PC-3 (cell line): ENCODE measurements around the gene TOLLIP. TPM values are rescaled to one million over a fixed set of nuclear protein-coding genes. Genes with fewer than 3 reads are reported as not detected.
"Not testable (repeated sequence)": the region's sequence is repeated elsewhere in the genome, so short reads cannot be mapped to it uniquely, and the experiment has no call there.

Experiments
- ATAC-seq: fragments of 200-7000 bp; cut with Tn5 transposase; 2 replicates; pipeline ENCODE4 v1.9.1; 2020; ENCODE audit warnings: mild to moderate bottlenecking, moderate library complexity
- Bru-seq: library from RNA; stranded (reverse); fragments of 400-500 nt; gene quantifications from one replicate; lab custom pipeline; 2021; lab: Mats Ljungman, UMichigan
- BruChase-seq, 2 experiments: library from RNA; stranded (reverse); fragments of 400-500 nt; gene quantifications; one replicate each; lab custom pipeline; 2021; lab: Mats Ljungman, UMichigan
- BruUV-seq: library from RNA; stranded (reverse); fragments of 400-500 nt; replicated peaks from 2 replicates; lab custom pipeline; 2021; lab: Mats Ljungman, UMichigan
- CTCF ChIA-PET: fragments of 300-600 bp; sonication (Branson Sonifier 250); formaldehyde crosslinking; loops from one replicate; lab custom pipeline; 2022; ENCODE audit warnings: antibody characterized with exemption; lab: Charles Lee
- POLR2A ChIA-PET: fragments of 300-600 bp; sonication (Branson Sonifier 250); formaldehyde crosslinking; loops from one replicate; lab custom pipeline; 2022; ENCODE audit warnings: antibody characterized with exemption; ENCODE audit not compliant: unreplicated experiment; lab: Charles Lee
- DNase-seq: peaks from one replicate; pipeline ENCODE4 v3.0.0-alpha.2; 2015
- H2AFZ ChIP-seq: fragments of 300-600 bp; sonication (generic); 2 replicates; pipeline ENCODE4 v1.6.0; 2016; ENCODE audit warnings: antibody characterized with exemption, low read length
- H3F3A ChIP-seq: fragments of 300-600 bp; sonication (generic); one replicate; pipeline ENCODE4 v1.6.0; 2017; ENCODE audit warnings: antibody characterized with exemption, low read length, control low read depth, mild to moderate bottlenecking; ENCODE audit not compliant: unreplicated experiment
- H3K27ac ChIP-seq: fragments of 300-600 bp; sonication (generic); 2 replicates; pipeline ENCODE4 v1.5.1; 2016; ENCODE audit warnings: mild to moderate bottlenecking, low read length
- H3K27me3 ChIP-seq: fragments of 300-600 bp; sonication (generic); 2 replicates; pipeline ENCODE4 v1.6.1; 2016; ENCODE audit warnings: low read length, mixed read lengths
- H3K36me3 ChIP-seq: fragments of 300-600 bp; sonication (generic); 2 replicates; pipeline ENCODE4 v1.6.1; 2016; ENCODE audit warnings: low read depth, mixed run types, low read length, mixed read lengths
- H3K4me1 ChIP-seq: fragments of 300-600 bp; sonication (generic); 2 replicates; pipeline ENCODE4 v1.5.1; 2016; ENCODE audit warnings: low read length; ENCODE audit not compliant: insufficient read depth
- H3K4me2 ChIP-seq: fragments of 300-600 bp; sonication (generic); 2 replicates; pipeline ENCODE4 v1.6.0; 2016; ENCODE audit warnings: low read length
- H3K4me3 ChIP-seq: fragments of 300-600 bp; sonication (generic); 2 replicates; pipeline ENCODE4 v1.5.1; 2016; ENCODE audit warnings: mild to moderate bottlenecking, low read length, mixed read lengths
- H3K79me2 ChIP-seq: fragments of 300-600 bp; sonication (generic); 2 replicates; pipeline ENCODE4 v1.6.1; 2017; ENCODE audit warnings: low read length, mixed read lengths
- H3K9ac ChIP-seq: fragments of 300-600 bp; sonication (generic); 2 replicates; pipeline ENCODE4 v1.6.0; 2016; ENCODE audit warnings: mild to moderate bottlenecking, low read length
- H3K9me2 ChIP-seq: fragments of 300-600 bp; sonication (generic); replicated peaks from 2 replicates; pipeline ENCODE4 v1.6.1; 2016; ENCODE audit warnings: mixed run types, low read length, mixed read lengths
- H3K9me3 ChIP-seq: fragments of 300-600 bp; sonication (generic); 2 replicates; pipeline ENCODE4 v1.6.1; 2016; ENCODE audit warnings: low read length, mixed read lengths
- H4K20me1 ChIP-seq: fragments of 300-600 bp; sonication (generic); 2 replicates; pipeline ENCODE4 v1.6.1; 2016; ENCODE audit warnings: low read length, mixed read lengths
- EZH2 ChIP-seq: fragments of 300-600 bp; sonication (generic); IDR thresholded peaks from one replicate; pipeline ENCODE4 v1.6.1; 2017; ENCODE audit warnings: antibody characterized with exemption, mild to moderate bottlenecking, low read length; ENCODE audit not compliant: unreplicated experiment
- EZH2phosphoT487 ChIP-seq: fragments of 300-600 bp; sonication (generic); IDR thresholded peaks from 2 replicates; pipeline ENCODE4 v1.6.1; 2018; ENCODE audit warnings: mild to moderate bottlenecking, antibody characterized with exemption, low read length, borderline replicate concordance
- intact Hi-C: fragments of 100-400 bp; cut with micrococcal nuclease; formaldehyde crosslinking; loops from 2 replicates; pipeline ENCODE4 v1.9.0; 2023
- long read RNA-seq: library from polyadenylated mRNA; unstranded; transcript quantifications from one replicate; pipeline ENCODE4 v2.0.0, GENCODE V29; 2021; ENCODE audit not compliant: unreplicated experiment
- total RNA-seq: library from RNA; depleted of rRNA; stranded (reverse); fragments of >200 nt; gene quantifications from 2 replicates; pipeline ENCODE4 v1.2.3, GENCODE V29; 2014; rRNA removed
- TF ChIP-seq, protein P1 (sequence below): fragments of 300-600 bp; sonication (generic); conservative IDR thresholded peaks from 2 replicates; pipeline ENCODE4 v1.5.1; 2017; ENCODE audit warnings: antibody characterized with exemption, low read depth, mild to moderate bottlenecking, low read length

TOLLIP gene
- total RNA-seq, result 36.1 and 43.2 TPM in 2 replicates
- Bru-seq, nascent RNA, result percentile 73 among the genes with signal in this experiment
- BruChase-seq, experiment 1, labeled RNA remaining after a 6-hour chase, result percentile 89 among the genes with signal in this experiment
- percentile 87 among the genes with signal in this experiment for BruChase-seq, experiment 2, labeled RNA remaining after a 2-hour chase
- long read RNA-seq, transcript TOLLIP-211 (5 exons, 684 nt), result minor isoform, 5 of 375 reads
- long read RNA-seq, transcript TOLLIP-202 (6 exons, 3,617 nt), result major isoform, 191 of 375 reads
- long read RNA-seq, partial matches to known transcripts, result 62 of 375 reads
- long read RNA-seq, other reads (novel, unspliced or antisense), result 116 of 375 reads

DNA sequence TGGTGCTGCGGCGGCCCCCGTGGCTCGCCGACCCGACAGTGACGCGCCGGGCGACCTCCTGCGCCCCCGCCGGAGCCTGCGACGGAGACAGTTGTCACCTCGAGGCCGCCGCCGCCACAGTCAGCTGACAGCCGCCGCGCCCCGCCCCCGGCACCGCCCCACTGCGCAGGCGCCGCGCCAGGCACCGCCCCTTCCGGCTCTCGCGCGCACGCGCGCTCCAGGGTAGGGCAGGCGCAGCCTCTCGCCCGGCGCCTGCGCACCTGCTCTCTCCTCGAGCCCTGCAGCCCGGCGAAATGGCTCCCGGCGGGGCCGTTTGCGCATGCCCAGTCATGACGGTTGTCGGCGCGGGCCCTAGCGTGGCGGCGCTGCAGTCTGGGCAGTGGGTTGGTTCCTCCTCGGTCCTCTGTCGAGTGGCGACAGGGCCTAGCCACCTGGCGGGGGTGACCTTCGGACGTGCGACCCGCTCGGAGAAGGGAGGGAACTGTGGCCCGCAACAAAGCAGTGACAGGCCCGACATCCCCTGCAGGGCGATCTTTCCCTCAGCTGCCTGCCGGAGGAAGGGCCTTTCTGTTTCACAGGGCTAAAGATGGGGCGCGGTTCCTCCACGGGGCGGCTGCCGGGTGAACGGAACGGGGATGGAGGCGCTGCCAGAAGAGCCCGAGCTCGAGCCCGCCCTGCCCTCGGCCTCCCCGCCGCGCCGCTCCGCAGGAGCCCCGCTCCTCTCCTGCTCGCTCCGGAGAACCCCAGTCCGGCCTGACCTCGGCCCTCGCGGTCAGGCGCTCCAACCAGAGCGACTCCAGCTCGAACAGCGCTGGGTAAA is at the start of gene TOLLIP:
Gene TOLLIP (minus strand): TSS at position 135 of the 820 bp plus-strand sequence. CDS start 134 bp downstream, at position 1.
- intact Hi-C loops, result loop anchor here (10.0 kb wide), 1 partner anchor 75 kb away; the partner anchor contains the start of gene BRSK2
- H3K27ac ChIP-seq, result peak within 1 kb of the TSS; percentile 51
- H3K4me1 ChIP-seq, result peaks cover 22% of the 10 kb centered on the region
- ChIA-PET CTCF (interaction anchor here (0.7 kb wide), 1 partner anchor 139 kb away, joined by 3 read pairs; no protein-coding TSS in a partner anchor), POLR2A (interaction anchor here (0.5 kb wide), 1 partner anchor 47 kb away, joined by 5 read pairs; no protein-coding TSS in a partner anchor)
- TF ChIP-seq, protein P1, sequence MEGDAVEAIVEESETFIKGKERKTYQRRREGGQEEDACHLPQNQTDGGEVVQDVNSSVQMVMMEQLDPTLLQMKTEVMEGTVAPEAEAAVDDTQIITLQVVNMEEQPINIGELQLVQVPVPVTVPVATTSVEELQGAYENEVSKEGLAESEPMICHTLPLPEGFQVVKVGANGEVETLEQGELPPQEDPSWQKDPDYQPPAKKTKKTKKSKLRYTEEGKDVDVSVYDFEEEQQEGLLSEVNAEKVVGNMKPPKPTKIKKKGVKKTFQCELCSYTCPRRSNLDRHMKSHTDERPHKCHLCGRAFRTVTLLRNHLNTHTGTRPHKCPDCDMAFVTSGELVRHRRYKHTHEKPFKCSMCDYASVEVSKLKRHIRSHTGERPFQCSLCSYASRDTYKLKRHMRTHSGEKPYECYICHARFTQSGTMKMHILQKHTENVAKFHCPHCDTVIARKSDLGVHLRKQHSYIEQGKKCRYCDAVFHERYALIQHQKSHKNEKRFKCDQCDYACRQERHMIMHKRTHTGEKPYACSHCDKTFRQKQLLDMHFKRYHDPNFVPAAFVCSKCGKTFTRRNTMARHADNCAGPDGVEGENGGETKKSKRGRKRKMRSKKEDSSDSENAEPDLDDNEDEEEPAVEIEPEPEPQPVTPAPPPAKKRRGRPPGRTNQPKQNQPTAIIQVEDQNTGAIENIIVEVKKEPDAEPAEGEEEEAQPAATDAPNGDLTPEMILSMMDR, result peak; percentile 29
- TF ChIP-seq EZH2, result no peak
- TF ChIP-seq EZH2phosphoT487, result no peak
- ATAC-seq, result peak; percentile 89
- H3F3A ChIP-seq, result no peaks in the 10 kb centered on the region
- no peaks in the 10 kb centered on the region for H3K9me3 ChIP-seq
- peak within 1 kb of the TSS; percentile 95 for H3K9ac ChIP-seq
- H3K79me2 ChIP-seq, result peaks cover 53% of the 10 kb centered on the region
- peak within 1 kb of the TSS; percentile 96 for H3K4me2 ChIP-seq
- TSS peak; percentile 77 for BruUV-seq
- H3K27me3 ChIP-seq, result no peaks in the 10 kb centered on the region
- no peaks in the 10 kb centered on the region for H3K9me2 ChIP-seq
- no peaks in the 10 kb centered on the region for H4K20me1 ChIP-seq
- no peaks in the 10 kb centered on the region for H3K36me3 ChIP-seq
- H3K4me3 ChIP-seq, result peak within 1 kb of the TSS; percentile 88
- H2AFZ ChIP-seq, result peak within 1 kb of the TSS; percentile 94
- DNase-seq, result peak; percentile 92

DNA sequence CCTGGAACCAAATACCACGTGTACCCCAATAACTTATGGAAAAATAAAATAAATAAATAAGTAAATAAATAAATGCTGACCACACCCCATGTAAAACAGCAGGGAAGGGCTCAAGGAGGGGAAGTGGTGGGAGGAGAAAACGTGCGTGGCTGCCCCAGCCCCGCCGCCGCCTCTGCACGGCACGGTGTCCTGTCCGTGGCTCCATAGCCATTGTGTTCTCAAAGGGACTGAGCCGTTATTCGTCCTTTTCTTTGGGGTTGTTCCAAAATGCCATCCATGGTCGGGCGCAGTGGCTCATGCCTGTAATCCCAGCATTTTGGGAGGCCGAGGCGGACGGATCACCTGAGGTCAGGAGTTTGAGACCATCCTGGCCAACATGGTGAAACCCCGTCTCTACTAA is 49.5 kb upstream of the TOLLIP start:
- H3K9ac ChIP-seq, H3K27ac ChIP-seq, H3K36me3 ChIP-seq, DNase-seq, H3K9me3 ChIP-seq, H2AFZ ChIP-seq, BruUV-seq, POLR2A ChIA-PET, H3K4me3 ChIP-seq, CTCF ChIA-PET, intact Hi-C loops, H3K4me2 ChIP-seq, H4K20me1 ChIP-seq, H3K4me1 ChIP-seq, H3K79me2 ChIP-seq, H3K9me2 ChIP-seq, H3F3A ChIP-seq, ATAC-seq, H3K27me3 ChIP-seq: not testable (repeated sequence)

DNA sequence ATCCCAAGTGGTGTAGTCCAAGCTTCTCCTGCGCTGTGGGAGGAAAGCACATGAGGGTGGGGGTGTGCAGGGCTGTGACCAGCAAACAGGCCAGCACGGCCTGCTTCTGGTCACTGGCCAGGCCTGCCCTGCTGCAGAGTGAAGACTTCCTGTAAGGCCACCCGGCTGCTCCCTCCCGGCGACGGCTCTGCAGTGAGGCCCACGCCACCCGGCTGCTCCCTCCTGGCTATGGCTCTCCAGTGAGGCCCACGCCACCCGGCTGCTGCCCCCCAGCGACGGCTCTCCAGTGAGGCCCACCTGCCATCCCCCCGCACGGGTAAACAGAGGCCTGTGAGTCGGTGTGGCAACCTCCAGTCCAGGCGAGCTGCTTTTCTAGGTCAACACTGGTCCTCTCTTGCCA is 48.9 kb upstream of the TOLLIP start:
- DNase-seq (no peak), ATAC-seq (no peak)
- H3K27me3 ChIP-seq, result peaks cover 11% of the 10 kb centered on the region; the same call in 1 of the 2 replicates
- no peaks in the 10 kb centered on the region for H4K20me1 ChIP-seq
- no peaks in the 10 kb centered on the region for H3K4me1 ChIP-seq
- no peaks in the 10 kb centered on the region for H3K36me3 ChIP-seq
- intact Hi-C loops, result no loop called here
- ChIA-PET POLR2A (no interaction called here), CTCF (no interaction called here)
- no peak overlapping the region for H3K4me2 ChIP-seq
- H3K9ac ChIP-seq, result no peak overlapping the region
- TF ChIP-seq EZH2 (no peak), EZH2phosphoT487 (no peak)
- TF ChIP-seq, protein P1, result no peak
- BruUV-seq, result no TSS peak
- no peaks in the 10 kb centered on the region for H3K79me2 ChIP-seq
- no peaks in the 10 kb centered on the region for H3F3A ChIP-seq
- no peaks in the 10 kb centered on the region for H3K9me2 ChIP-seq
- H2AFZ ChIP-seq, result no peak overlapping the region
- H3K4me3 ChIP-seq, result no peak overlapping the region
- H3K27ac ChIP-seq, result no peak overlapping the region
- H3K9me3 ChIP-seq, result no peaks in the 10 kb centered on the region
